SK-MEL-5 (cell line): ENCODE measurements around the gene IL1RAPL2. TPM values are rescaled to one million over a fixed set of nuclear protein-coding genes. Genes with fewer than 3 reads are reported as not detected.
"Not testable (repeated sequence)": the region's sequence is repeated elsewhere in the genome, so short reads cannot be mapped to it uniquely, and the experiment has no call there.

Experiments used
- DNase-seq: peaks from one replicate; pipeline ENCODE4 v3.0.0-alpha.2; 2016; ENCODE audit warnings: low read depth, low spot score
- in situ Hi-C: cut with HindIII; loops from 2 replicates; pipeline ENCODE4 v1.10.0; 2016; ENCODE audit warnings: low sequenced_read_pairs, high pct_unique_total_duplicates, low pct_unique_long_range_greater_than_20kb
- total RNA-seq: library from RNA; depleted of rRNA; stranded (reverse); fragments of >200 nt; shearing (Covaris generic); gene quantifications from 2 replicates; pipeline ENCODE4 v1.2.3, GENCODE V29; 2014

Gene IL1RAPL2
- total RNA-seq, 1 experiment from 2014 or later, result not detected

DNA sequence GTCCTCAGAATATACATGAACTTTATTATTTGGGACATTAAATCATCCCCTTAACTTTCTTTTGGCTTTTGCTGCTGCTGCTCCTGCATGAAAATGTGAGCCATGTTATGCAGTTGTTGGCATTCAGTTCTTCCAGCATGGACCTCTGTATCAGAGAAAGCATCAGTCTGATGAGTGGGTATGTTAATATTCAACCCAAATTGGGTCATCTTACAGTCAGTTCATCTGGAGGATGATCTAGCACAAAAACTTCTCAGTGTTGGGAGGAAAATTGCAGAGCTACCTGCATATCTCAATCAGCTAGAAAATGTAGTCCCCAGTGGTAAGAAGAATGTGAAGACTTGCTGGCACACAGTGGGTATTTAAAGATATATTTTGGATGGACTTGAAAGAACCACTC lies 96.7 kb downstream of the IL1RAPL2 start:
- DNase-seq, result no peak
- in situ Hi-C loops, result no loop called here

DNA sequence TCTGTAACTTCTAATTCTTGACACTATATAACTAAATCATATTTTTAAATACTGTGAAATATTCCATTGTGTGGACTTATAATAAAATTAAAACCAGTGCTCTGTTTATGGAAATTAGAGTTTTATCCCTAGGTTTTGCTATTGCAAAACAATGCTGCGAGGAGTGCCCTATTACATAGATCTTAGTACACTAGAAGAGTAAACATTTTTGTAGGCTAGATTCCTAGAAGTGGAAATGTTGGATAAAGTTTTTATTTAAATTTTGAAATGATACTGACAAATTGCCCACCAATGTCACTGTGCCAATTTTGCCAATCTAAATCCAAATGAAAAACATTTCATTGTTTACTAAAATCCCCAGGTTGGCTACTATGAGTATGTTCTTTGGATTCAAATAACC lies 99.7 kb downstream of the IL1RAPL2 start:
- in situ Hi-C loops, result no loop called here
- no peak for DNase-seq

DNA sequence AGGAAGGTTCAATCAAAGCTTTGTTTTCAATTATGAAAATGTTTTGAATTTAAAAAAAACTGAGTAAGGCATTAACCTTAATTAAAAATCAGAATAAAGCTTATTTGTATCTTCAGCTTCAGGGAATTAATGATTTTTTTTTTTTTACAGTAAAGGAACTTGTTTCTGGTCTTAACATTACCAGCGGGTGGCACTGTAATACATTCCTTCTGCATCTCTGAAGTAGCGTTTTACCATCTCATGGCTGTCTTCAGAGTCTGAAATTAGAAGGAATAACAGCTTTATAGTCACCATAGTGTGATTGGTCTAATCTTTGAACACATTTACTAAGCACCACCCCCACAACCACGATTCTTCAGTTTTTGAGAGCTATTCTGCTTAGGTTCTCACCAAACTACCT lies 102.6 kb downstream of the IL1RAPL2 start:
- in situ Hi-C loops, result no loop called here
- DNase-seq, result peak; percentile 38

DNA sequence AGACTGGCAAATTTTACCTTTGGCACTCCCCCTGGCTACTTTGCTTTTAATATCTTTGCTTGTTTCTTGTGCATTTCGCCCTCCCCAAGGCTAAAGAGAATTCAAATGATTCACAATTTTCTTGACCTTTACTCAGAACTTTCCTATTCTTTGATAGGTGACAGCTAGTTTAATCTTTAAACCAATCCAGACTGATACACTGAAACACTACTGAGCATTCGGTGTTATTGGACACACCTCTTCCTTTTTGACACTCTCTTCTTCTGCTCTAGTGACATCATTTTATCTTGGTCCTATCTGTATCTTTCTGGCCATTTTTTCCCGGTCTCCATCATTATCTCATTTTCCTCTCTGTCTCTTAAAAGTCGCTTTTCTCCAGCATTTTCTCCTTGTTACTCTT lies 103.1 kb downstream of the IL1RAPL2 start:
- in situ Hi-C loops, result no loop called here
- DNase-seq, result no peak

DNA sequence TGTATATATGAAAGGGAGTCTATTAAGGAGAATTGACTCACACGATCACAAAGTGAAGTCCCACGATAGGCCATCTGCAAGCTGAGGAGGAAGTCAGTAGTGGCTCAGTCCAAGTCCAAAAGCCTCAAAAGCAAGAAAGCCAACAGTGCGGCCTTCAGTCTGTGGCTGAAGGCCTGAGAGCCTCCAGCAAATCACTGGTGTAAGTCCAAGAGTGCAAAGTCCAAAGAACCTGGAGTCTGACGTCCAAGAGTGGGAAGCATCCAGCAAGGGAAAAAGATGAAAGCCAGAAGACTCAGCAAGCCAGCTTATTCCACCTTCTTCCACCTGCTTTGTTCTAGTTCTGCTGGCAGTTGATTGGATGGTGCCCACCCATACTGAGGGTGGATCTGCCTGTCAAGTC lies 104.1 kb downstream of the IL1RAPL2 start:
- in situ Hi-C loops, result no loop called here

DNA sequence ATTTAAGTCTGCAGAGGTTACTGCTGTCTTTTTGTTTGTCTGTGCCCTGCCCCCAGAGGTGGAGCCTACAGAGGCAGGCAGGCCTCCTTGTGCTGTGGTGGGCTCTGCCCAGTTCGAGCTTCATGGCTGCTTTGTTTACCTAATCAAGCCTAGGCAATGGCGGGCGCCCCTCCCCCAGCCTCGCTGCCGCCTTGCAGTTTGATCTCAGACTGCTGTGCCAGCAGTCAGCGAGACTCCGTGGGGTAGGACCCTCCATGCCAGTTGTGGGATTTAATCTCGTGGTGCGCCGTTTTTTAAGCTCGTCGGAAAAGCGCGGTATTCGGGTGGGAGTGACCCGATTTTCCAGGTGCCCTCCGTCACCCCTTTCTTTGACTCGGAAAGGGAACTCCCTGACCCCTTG lies 111.5 kb downstream of the IL1RAPL2 start:
- in situ Hi-C loops, DNase-seq: not testable (repeated sequence)

More for the DNA sequence above, 104.1 kb downstream of the IL1RAPL2 start:
- no peak for DNase-seq

DNA sequence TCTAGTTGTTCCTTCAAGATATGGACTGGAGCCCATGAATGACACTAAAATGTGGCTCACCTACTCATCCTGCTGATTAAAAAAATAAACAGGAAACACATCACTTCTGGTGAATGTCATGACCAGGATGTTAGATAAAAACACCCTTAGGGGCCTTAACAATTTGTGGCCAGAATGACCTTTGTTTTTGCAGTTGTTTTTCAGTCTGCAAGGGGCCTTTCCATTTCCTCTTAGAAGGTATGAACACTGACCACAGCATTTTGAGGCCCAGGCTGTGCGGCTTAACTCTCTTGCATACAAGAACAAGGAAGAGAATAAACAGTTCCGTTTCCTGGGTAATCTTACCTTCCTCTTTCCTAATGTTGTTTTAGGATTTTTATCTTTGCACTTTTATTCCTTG lies 113.2 kb downstream of the IL1RAPL2 start:
- in situ Hi-C loops, result no loop called here
- DNase-seq, result no peak

DNA sequence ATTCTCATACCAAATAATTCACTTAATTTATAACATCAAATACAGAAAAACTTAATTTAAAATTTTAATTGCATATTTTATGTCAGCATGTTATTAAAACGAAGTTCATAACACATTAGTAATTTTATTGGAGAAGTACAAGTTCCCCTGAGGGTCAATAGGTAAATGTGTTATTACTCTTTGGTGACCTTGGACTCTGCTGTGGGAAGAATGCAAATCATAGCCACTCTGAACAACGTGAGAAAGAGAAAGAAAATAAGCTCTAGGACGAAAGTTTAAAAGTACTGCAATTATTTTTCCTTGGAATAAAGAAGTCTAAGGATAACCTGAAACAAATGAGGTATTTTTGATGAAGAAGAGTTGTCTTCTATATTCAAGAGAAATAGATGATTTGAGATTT lies 115.2 kb downstream of the IL1RAPL2 start:
- in situ Hi-C loops, result no loop called here
- DNase-seq, result no peak

DNA sequence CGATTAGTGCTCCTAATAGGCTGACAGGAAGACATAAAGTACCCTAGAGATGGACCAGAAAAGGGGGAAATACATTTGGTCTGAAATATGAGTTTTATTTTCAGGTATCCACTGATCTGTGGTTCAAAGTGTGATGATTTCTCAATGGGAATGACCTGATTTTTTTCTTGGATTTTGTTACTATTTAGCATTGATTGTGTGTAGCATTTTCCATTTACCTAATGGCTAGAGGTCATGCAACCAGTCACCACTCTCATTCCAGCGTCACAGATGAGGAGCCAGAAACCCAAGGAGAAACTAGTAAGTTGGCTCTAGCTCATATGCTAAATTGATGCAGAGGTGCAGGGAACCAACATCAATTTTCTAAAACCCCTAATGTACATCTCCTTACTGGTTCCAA lies 118.1 kb downstream of the IL1RAPL2 start:
- no peak for DNase-seq
- in situ Hi-C loops, result no loop called here

DNA sequence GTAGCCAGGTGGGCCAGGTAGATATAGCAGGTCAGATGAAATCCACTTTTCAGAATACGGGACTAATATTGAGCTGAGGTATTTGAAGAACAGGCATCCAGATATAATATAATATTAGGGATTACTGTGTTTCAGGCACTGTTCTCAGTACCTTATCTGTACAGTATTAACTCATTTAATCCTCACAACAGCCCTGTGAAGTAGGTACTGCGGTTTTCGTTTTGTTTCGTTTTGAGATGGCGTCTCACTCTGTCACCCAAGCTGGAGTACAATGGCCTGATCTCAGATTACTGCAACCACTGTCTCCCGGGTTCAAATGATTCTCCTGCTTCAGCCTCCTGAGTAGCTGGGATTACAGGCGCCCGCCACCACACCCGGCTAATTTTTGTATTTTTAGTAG lies 129.6 kb downstream of the IL1RAPL2 start:
- no peak for DNase-seq
- in situ Hi-C loops, result no loop called here

DNA sequence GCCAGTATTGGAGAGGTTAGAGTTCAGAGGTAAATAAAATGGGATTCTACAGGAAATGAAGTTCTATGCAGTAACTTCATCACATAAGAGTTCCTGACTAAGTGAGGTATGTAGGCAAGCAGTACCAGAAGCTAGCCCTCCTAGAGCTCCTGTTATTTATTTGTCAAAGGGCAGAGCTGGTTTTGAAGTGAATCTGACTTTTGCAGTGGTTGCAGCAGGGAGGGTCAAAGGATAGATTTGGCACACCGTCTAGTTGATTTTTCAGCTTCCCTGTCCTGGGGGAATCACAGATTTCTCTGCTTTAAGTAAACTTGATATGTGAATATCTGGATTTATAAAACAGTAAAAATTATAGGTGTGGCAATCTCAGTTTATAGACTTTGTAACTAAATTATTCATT lies 130.7 kb downstream of the IL1RAPL2 start:
- no peak for DNase-seq
- in situ Hi-C loops, result no loop called here

DNA sequence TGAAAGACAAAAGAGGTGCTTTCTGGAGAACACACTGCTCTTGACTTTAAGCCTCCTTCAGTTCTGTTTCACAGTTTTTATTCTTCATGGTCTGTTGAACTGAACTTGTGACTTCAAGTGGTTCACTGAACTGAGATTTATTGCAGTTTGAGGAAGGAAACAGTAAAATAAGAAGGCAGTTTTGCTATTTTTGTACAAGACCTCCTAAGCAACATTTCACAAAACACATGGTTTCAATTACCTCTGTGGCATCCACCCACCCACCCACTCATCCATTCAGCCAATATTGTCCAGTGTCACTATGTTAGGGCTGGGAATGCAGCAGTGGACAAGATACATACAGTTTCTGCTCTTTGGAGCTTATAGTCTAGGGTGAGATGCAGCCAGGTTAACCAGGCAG lies 131.3 kb downstream of the IL1RAPL2 start:
- in situ Hi-C loops, result no loop called here
- DNase-seq, result no peak

DNA sequence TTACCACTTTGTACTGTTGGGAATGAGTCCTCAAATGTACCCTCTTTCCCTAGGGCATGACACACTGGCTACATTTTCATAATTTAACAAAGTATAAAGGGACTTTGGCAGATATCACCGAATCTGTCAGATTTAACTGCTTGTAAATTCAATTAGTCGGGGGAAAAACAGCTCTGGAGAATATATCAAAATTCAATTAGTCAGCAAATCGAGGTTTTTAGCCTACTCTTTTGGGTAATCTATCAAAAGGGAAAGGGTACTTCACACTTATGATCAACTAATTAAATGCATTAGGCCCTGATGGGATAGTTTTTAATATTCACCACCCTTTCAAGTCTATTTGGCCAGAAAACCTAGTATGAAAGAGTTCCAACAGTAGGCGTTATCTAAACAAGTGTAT lies 141.0 kb downstream of the IL1RAPL2 start:
- no peak for DNase-seq
- in situ Hi-C loops, result no loop called here

DNA sequence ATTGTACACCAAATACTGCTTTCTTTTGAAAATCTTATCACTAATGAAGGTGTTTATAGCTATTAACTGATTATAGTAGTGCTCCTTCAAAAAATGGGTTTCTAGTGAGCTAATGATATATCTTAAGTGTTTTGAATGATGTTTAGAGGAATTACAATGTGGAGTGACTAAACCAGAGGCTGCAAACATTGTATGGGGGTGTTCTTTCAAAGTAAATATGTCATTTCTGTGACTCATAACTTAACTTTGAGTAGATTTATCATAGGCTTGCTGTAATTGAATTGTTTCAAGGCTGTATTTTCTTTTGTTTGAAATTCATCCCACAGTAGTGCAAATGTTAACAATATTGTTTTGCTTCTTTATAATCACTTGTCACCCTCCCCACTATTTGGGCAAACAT lies 141.6 kb downstream of the IL1RAPL2 start:
- in situ Hi-C loops, result no loop called here
- no peak for DNase-seq

DNA sequence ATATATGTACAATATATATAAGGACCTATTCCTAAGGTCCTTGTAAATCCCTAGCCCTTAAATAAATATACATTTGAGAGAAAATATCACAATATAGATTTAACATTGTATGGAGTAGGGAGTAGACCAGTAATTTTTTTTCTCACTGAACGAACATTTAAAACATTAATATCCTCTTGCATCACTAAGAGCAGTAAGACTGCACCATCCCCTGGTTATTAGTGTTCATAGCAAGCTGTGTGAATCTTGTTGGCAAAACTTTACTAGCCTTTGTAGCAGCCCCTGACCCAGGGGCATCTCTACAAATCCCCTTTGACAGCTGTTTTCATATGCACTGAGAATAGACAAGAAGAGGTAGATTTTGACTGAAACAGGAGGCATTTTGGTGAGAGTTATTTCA lies 146.5 kb downstream of the IL1RAPL2 start:
- in situ Hi-C loops, result no loop called here
- DNase-seq, result no peak

DNA sequence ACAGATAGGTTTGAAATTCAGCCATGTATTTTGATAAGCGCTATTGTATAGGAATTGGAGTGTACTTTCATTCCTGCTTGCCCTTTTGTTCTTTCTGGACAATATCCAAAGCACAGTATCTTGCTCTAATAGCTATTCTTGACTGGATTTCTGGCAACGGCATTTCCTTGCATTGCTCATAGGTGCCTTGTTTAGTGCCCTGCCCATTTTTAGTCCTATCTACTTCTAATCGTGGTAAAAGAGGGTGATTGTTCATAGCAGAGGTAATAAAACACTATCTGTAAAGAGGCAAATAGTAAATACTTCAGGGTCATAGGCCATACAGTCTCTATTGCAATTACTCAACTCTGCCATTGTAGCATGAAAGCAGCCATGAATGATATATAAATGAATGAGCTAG lies 155.9 kb downstream of the IL1RAPL2 start:
- in situ Hi-C loops, result no loop called here
- no peak for DNase-seq

DNA sequence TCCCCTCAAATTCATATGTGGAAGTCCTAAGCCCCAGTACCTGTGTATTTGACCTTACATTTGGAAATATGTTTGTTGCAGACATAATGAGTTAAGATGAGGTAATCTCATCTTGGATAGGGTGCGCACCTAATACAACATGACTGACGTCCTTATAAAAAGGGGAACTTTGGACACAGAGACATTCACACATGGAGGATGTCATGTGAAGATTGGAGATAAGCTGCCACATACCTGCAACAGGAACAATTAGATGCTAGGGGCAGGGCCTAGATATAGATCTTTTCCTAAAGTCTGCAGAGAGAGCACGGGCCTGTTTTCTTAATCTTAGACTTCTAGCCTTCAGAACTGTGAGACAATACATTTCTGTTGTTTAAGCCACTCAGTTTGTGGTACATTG lies 162.5 kb downstream of the IL1RAPL2 start:
- in situ Hi-C loops, result no loop called here
- DNase-seq, result no peak

DNA sequence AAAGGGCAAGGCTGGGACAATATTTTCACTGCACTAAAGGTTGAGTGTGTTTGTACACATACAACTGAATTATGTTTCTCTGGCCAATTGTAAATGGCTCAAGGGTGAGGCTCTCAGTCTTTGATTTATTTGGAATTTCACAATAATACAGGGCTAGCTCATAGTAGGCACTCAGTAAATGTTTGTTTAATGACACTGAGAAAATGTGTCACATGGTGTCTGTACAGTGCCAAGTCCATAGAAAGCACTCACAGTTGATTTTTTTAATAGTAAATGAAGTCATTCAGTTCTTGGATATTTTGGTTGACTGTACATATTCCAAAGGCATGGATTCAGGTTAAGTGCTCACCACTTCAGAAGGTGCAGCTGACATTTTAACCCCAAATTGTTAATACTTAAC lies 176.4 kb downstream of the IL1RAPL2 start:
- no peak for DNase-seq
- in situ Hi-C loops, result no loop called here

DNA sequence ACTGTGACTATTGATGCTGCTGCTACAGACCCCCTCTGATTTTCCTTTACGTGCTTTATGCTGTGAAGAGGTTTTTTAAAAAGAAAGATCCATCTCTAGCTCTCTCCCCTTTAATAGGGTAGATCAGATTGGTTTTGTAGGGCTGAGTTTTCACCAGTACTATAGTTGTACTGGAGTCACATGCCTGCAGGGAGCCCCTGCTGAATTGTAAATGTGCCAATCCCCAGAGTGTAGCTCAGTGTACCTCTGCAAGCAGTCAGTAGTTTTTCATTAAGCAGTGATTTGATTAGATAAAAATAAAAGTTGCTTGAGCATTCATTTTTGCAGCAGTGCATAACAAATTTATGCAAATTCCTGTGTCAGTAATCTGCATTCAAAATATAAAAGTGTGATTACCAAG lies 179.2 kb downstream of the IL1RAPL2 start:
- no peak for DNase-seq
- in situ Hi-C loops, result no loop called here

DNA sequence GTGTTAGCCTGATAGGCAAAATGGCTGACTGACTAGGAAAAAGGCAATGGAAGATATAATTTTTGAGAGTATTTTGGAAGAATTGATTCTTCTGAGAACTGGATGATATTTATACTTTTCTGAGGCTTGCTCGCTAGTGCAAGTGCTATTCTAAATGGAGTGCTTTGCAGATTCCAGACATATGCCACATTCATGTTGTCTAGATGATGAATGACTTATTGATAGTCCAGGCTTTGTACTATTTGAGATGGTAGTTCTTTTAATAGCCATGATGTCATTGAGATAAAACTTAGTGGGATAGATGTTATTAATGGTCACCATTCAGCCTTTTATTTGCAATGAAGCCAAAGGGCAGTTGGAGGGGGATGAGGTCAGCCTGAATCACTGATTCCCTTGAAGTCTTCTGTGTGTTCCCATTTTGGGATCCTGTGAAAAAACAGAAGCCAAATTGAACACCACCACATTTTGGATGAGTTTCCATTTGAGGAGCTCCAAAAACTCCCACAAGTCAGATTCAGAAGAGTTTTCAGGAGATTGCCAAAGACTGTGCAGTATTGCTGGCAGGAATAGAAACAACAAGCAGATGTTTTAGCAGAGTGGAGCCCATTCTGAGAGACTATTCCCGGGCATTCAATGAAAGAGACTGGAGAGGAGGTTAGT lies 184.1 kb downstream of the IL1RAPL2 start:
- in situ Hi-C loops, result no loop called here
- DNase-seq, result peak; percentile 28
